H1 (cell line): ENCODE data around the gene CAMTA1. TPM values are rescaled to one million over a fixed set of nuclear protein-coding genes. Genes with fewer than 3 reads are reported as not detected.

Source experiments
- CTCF ChIA-PET: fragments of 300-600 bp; sonication (Branson Sonifier 250); formaldehyde crosslinking; loops from one replicate; lab custom pipeline; 2021; ENCODE audit not compliant: partially characterized antibody; lab: Charles Lee
- POLR2A ChIA-PET: fragments of 300-600 bp; sonication (Branson Sonifier 250); formaldehyde crosslinking; loops from one replicate; lab custom pipeline; 2021; ENCODE audit warnings: inconsistent platforms; ENCODE audit not compliant: partially characterized antibody; lab: Charles Lee
- DNase-seq, 2 experiments: peaks; one replicate each; pipeline versions ENCODE4 v3.0.0 to v3.0.0-alpha.2; 2010 to 2022; ENCODE audit warnings: low spot score in 2 of 2, low read depth in 1 of 2, mixed read lengths in 1 of 2
- FAIRE-seq: peaks from 2 replicates; lab custom pipeline; 2011; peaks lifted over from hg19 to GRCh38; lab: Jason Lieb, UNC
- H2AFZ ChIP-seq: 2 replicates; pipeline ENCODE4 v1.8.1; 2012; ENCODE audit warnings: low read length, inconsistent platforms
- H2AK5ac ChIP-seq: 2 replicates; pipeline ENCODE4 v1.6.1; 2013; ENCODE audit warnings: low read depth, low read length
- H2BK120ac ChIP-seq: replicated peaks from 2 replicates; pipeline ENCODE3; 2013; ENCODE audit warnings: low read depth, low read length, inconsistent platforms
- H2BK12ac ChIP-seq: 2 replicates; pipeline ENCODE4 v1.6.1; 2013; ENCODE audit warnings: low read depth, low read length
- H2BK15ac ChIP-seq: 2 replicates; pipeline ENCODE4 v1.6.1; 2013; ENCODE audit warnings: low read length
- H2BK20ac ChIP-seq: 2 replicates; pipeline ENCODE4 v1.6.1; 2013; ENCODE audit warnings: low read length
- H2BK5ac ChIP-seq: 2 replicates; pipeline ENCODE4 v1.6.1; 2013; ENCODE audit warnings: low read depth, low read length
- H3K14ac ChIP-seq: 2 replicates; pipeline ENCODE4 v1.6.1; 2013; ENCODE audit warnings: inconsistent platforms; ENCODE audit not compliant: insufficient read length
- H3K18ac ChIP-seq: 2 replicates; pipeline ENCODE4 v1.6.1; 2013; ENCODE audit warnings: low read length; ENCODE audit errors: extremely low read depth
- H3K23ac ChIP-seq: 2 replicates; pipeline ENCODE4 v1.6.1; 2013; ENCODE audit warnings: inconsistent platforms; ENCODE audit not compliant: insufficient read length
- H3K23me2 ChIP-seq: 2 replicates; pipeline ENCODE4 v1.6.1; 2013; ENCODE audit warnings: low read depth, low read length
- H3K27ac ChIP-seq: 2 replicates; pipeline ENCODE4 v1.6.1; 2011; ENCODE audit warnings: low read depth, low read length, inconsistent platforms
- H3K27me3 ChIP-seq, 4 experiments: replicated peaks in 1 of 4; 1 replicate in 1 of 4; 2 replicates in 3 of 4; pipeline versions ENCODE4 v1.6.1 to v1.8.1; 2011 to 2013; ENCODE audit warnings: low read length in 3 of 4, mild to moderate bottlenecking in 3 of 4, inconsistent platforms in 2 of 4, mixed read lengths in 2 of 4, moderate library complexity in 1 of 4; ENCODE audit not compliant: control insufficient read depth in 3 of 4, insufficient read depth in 3 of 4; ENCODE audit errors: extremely low read depth in 1 of 4
- H3K36me3 ChIP-seq, 4 experiments: 2 replicates each; pipeline versions ENCODE4 v1.6.1 to v1.8.1; 2011 to 2013; ENCODE audit warnings: mild to moderate bottlenecking in 4 of 4, low read length in 3 of 4, moderate library complexity in 2 of 4, control low read depth in 1 of 4, inconsistent platforms in 1 of 4; ENCODE audit not compliant: insufficient read depth in 4 of 4, control insufficient read depth in 2 of 4
- H3K4ac ChIP-seq: replicated peaks from 2 replicates; pipeline ENCODE3; 2013; ENCODE audit warnings: low read length, low read depth, mixed read lengths, inconsistent platforms; ENCODE audit not compliant: insufficient read length
- H3K4me1 ChIP-seq, 4 experiments: replicated peaks in 1 of 4; 1 replicate in 1 of 4; 2 replicates in 3 of 4; pipeline versions ENCODE4 v1.6.1 to v1.8.1; 2011 to 2013; ENCODE audit warnings: low read length in 3 of 4, inconsistent platforms in 2 of 4, mixed read lengths in 1 of 4; ENCODE audit not compliant: insufficient read depth in 4 of 4, control insufficient read depth in 3 of 4
- H3K4me2 ChIP-seq, 2 experiments: 2 replicates each; pipeline versions ENCODE4 v1.6.1 to v1.8.1; 2011 to 2013; ENCODE audit warnings: low read depth in 2 of 2, low read length in 2 of 2, control low read depth in 1 of 2, inconsistent platforms in 1 of 2, mild to moderate bottlenecking in 1 of 2; ENCODE audit not compliant: insufficient read depth in 1 of 2
- H3K4me3 ChIP-seq, 4 experiments: fragments of 200-600, 300-600 bp in 1 of 4; sonication (generic), shearing (Covaris generic), sonication (Bioruptor Twin) in 1 of 4; 2 replicates each; pipeline versions ENCODE4 v1.5.1 to v1.8.1; 2011 to 2016; ENCODE audit warnings: low read length in 4 of 4, low read depth in 3 of 4, control low read depth in 2 of 4, inconsistent platforms in 2 of 4, mild to moderate bottlenecking in 2 of 4, mixed read lengths in 1 of 4, moderate library complexity in 1 of 4; ENCODE audit not compliant: insufficient read depth in 2 of 4; ENCODE audit errors: extremely low read depth in 1 of 4
- H3K56ac ChIP-seq: replicated peaks from 2 replicates; pipeline ENCODE3; 2013; ENCODE audit warnings: low read depth, mild to moderate bottlenecking, mixed read lengths, low read length, inconsistent platforms; ENCODE audit not compliant: insufficient read length
- H3K79me1 ChIP-seq: 2 replicates; pipeline ENCODE4 v1.6.1; 2013; ENCODE audit warnings: low read depth, low read length, control low read depth
- H3K79me2 ChIP-seq, 2 experiments: 2 replicates each; pipeline versions ENCODE4 v1.6.1 to v1.8.1; 2012 to 2013; ENCODE audit warnings: low read length in 2 of 2, mild to moderate bottlenecking in 2 of 2, inconsistent platforms in 1 of 2; ENCODE audit not compliant: insufficient read depth in 2 of 2, control insufficient read depth in 1 of 2
- H3K9ac ChIP-seq, 4 experiments: replicated peaks in 1 of 4; 1 replicate in 1 of 4; 2 replicates in 3 of 4; pipeline versions ENCODE4 v1.6.1 to v1.8.1; 2011 to 2013; ENCODE audit warnings: low read depth in 3 of 4, low read length in 3 of 4, control low read depth in 2 of 4, mild to moderate bottlenecking in 2 of 4, moderate library complexity in 2 of 4, inconsistent platforms in 1 of 4; ENCODE audit errors: extremely low read depth in 1 of 4
- H3K9me3 ChIP-seq, 2 experiments: 2 replicates each; pipeline versions ENCODE4 v1.6.1 to v1.8.1; 2012 to 2013; ENCODE audit warnings: mild to moderate bottlenecking in 2 of 2, moderate library complexity in 2 of 2, control low read depth in 1 of 2, inconsistent platforms in 1 of 2, low read depth in 1 of 2, low read length in 1 of 2, mixed read lengths in 1 of 2; ENCODE audit not compliant: insufficient read depth in 2 of 2
- H4K20me1 ChIP-seq, 2 experiments: replicated peaks in 1 of 2; 2 replicates each; pipeline versions ENCODE3 to v1.8.1; 2011 to 2013; ENCODE audit warnings: inconsistent platforms in 2 of 2, low read length in 2 of 2, mild to moderate bottlenecking in 1 of 2; ENCODE audit not compliant: insufficient read depth in 2 of 2, control insufficient read depth in 1 of 2
- H4K5ac ChIP-seq: 2 replicates; pipeline ENCODE4 v1.6.1; 2013; ENCODE audit warnings: low read length, low read depth, mixed read lengths, inconsistent platforms; ENCODE audit not compliant: insufficient read length
- H4K8ac ChIP-seq: 2 replicates; pipeline ENCODE4 v1.8.0; 2013; ENCODE audit warnings: mild to moderate bottlenecking, moderate library complexity, low read length, inconsistent platforms; ENCODE audit not compliant: insufficient read depth; ENCODE audit errors: extremely low read depth
- H4K91ac ChIP-seq: replicated peaks from 2 replicates; pipeline ENCODE3; 2013; ENCODE audit warnings: low read length, mixed read lengths, inconsistent platforms; ENCODE audit not compliant: insufficient read length
- CEBPB ChIP-seq: IDR thresholded peaks from 2 replicates; pipeline ENCODE4 v1.6.1; 2012; ENCODE audit warnings: low read depth, low read length
- CHD2 ChIP-seq: IDR thresholded peaks from 2 replicates; pipeline ENCODE4 v1.6.1; 2012; ENCODE audit warnings: low read length, improper control_type of control experiment
- E2F6 ChIP-seq: IDR thresholded peaks from 2 replicates; pipeline ENCODE4 v1.6.1; 2012; ENCODE audit warnings: inconsistent platforms
- GABPA ChIP-seq: IDR thresholded peaks from 2 replicates; pipeline ENCODE4 v1.6.1; 2011; ENCODE audit warnings: mild to moderate bottlenecking, low read length, moderate library complexity, borderline replicate concordance; ENCODE audit not compliant: insufficient read depth
- HDAC6 ChIP-seq: IDR thresholded peaks from one replicate; pipeline ENCODE4 v1.7.1; 2012; ENCODE audit warnings: low read depth, mild to moderate bottlenecking, inconsistent platforms, low read length, moderate library complexity
- JUN ChIP-seq: IDR thresholded peaks from 2 replicates; pipeline ENCODE4 v1.6.1; 2011; ENCODE audit warnings: low read depth, mild to moderate bottlenecking, improper control_type of control experiment, low read length
- JUND ChIP-seq: IDR thresholded peaks from 2 replicates; pipeline ENCODE4 v1.6.1; 2011; ENCODE audit warnings: mild to moderate bottlenecking, improper control_type of control experiment, low read length
- RAD21 ChIP-seq, 2 experiments: IDR thresholded peaks in 1 of 2; conservative IDR thresholded peaks in 1 of 2; 2 replicates each; pipeline ENCODE4 v1.6.1; 2011; ENCODE audit warnings: low read depth in 2 of 2, low read length in 2 of 2, improper control_type of control experiment in 1 of 2, inconsistent platforms in 1 of 2, mild to moderate bottlenecking in 1 of 2, moderate library complexity in 1 of 2
- RBBP5 ChIP-seq: IDR thresholded peaks from 2 replicates; pipeline ENCODE4 v1.7.1; 2012; ENCODE audit warnings: low read depth, mild to moderate bottlenecking, inconsistent platforms, low read length, moderate library complexity, borderline replicate concordance
- SP1 ChIP-seq: IDR thresholded peaks from 2 replicates; pipeline ENCODE4 v1.6.1; 2011; ENCODE audit warnings: low read depth, low read length
- SP2 ChIP-seq: IDR thresholded peaks from 2 replicates; pipeline ENCODE4 v1.6.1; 2012; ENCODE audit warnings: mild to moderate bottlenecking, low read length, inconsistent platforms
- USF2 ChIP-seq: IDR thresholded peaks from 2 replicates; pipeline ENCODE4 v1.6.1; 2011; ENCODE audit warnings: low read length, improper control_type of control experiment
- ZNF274 ChIP-seq: IDR thresholded peaks from 2 replicates; pipeline ENCODE4 v1.7.0; 2012; ENCODE audit warnings: low read length, borderline replicate concordance; ENCODE audit errors: extremely low read depth
- WGBS, 2 experiments: shearing (Covaris generic) in 1 of 2; methylation state at CpG; one replicate each; pipeline versions ENCODE4 v1.1.6 to v1.1.7; 2013 to 2015; ENCODE audit warnings: low lambda C conversion rate in 2 of 2, mixed read lengths in 2 of 2, inconsistent platforms in 1 of 2, low coverage in 1 of 2, missing lambda C conversion rate in 1 of 2; ENCODE audit not compliant: insufficient replicate concordance in 2 of 2, insufficient coverage in 1 of 2, insufficient read length in 1 of 2; ENCODE audit errors: extremely low coverage in 1 of 2, missing lambda C conversion rate in 1 of 2; 5-methylcytosine and 5-hydroxymethylcytosine counted together
- polyA plus RNA-seq, 7 experiments: library from polyadenylated mRNA; depleted of rRNA in 3 of 7; stranded (reverse) in 5 of 7; unstranded in 2 of 7; fragments of >200 nt in 5 of 7; fragments of 200-250 nt in 2 of 7; gene quantifications; 1 replicate in 5 of 7; 2 replicates in 1 of 7; 4 replicates in 1 of 7; pipeline versions ENCODE4 v1.2.1 to v1.2.3, GENCODE V29; 2011 to 2013; ENCODE audit warnings: missing spikeins in 2 of 7, mixed read lengths in 2 of 7
- total RNA-seq: library from RNA; stranded (reverse); fragmentation: NEBNext Ultra II Directional; extraction: Animal tissue kit (Norgen Biotek cat#: 25700); gene quantifications from 2 replicates; pipeline ENCODE4 v1.2.1, GENCODE V29; 2021

The CAMTA1 gene
- total and polyA plus RNA-seq, 2 of the 8 experiments (the other 6 are each of a cell fraction or from before 2014, with no cell fraction given), result 65.0 to 119 TPM

- Histone ChIP-seq H3K4ac (no peak overlapping the region), H3K14ac (no peak overlapping the region), H3K4me1 (peaks cover 0 to 11% (median 5%) of the 10 kb centered on the region in 4 experiments; a peak in 3 of 7 replicates), H4K5ac (no peak overlapping the region), H3K9ac (no peak overlapping the region), H3K18ac (no peak overlapping the region), H3K27ac (no peak overlapping the region), H2BK15ac (no peak overlapping the region), H3K56ac (no peak overlapping the region), H3K79me1 (no peaks in the 10 kb centered on the region; the same call in 1 of the 2 replicates), H3K36me3 (no peaks in the 10 kb centered on the region), H2AFZ (no peak overlapping the region), H3K9me3 (peaks cover 8 to 13% of the 10 kb centered on the region in 2 experiments; a peak in 2 of 4 replicates), H3K4me2 (no peak overlapping the region), H3K27me3 (no peaks in the 10 kb centered on the region), H2BK12ac (peak overlapping the region; percentile 60; the same call in 1 of the 2 replicates), H4K20me1 (peaks cover 0 to 4% of the 10 kb centered on the region in 2 experiments), H3K79me2 (no peaks in the 10 kb centered on the region), H3K23me2 (peaks cover 8% of the 10 kb centered on the region; the same call in 1 of the 2 replicates), H2BK120ac (no peak overlapping the region), H2BK20ac (no peak overlapping the region), H2BK5ac (no peak overlapping the region), H4K8ac (no peak overlapping the region; the same call in 1 of the 2 replicates), H3K4me3 (no peak overlapping the region), H2AK5ac (no peak overlapping the region), H4K91ac (no peak overlapping the region), H3K23ac (no peak overlapping the region)
- FAIRE-seq (no peak), DNase-seq (no peak)
- ChIA-PET CTCF (interaction anchor here (0.6 kb wide), 1 partner anchor 59 kb away, joined by 4 read pairs; no protein-coding TSS in a partner anchor), POLR2A (no interaction called here)
- 86% methylated on average over 4 of the region's 4 CpGs; no CpG with 5 or more reads in 1 of the 2 experiments for WGBS, 2 experiments
- TF ChIP-seq E2F6 (no peak), RBBP5 (no peak), USF2 (no peak), JUN (no peak), SP1 (no peak), ZNF274 (no peak), JUND (no peak), RAD21 (IDR thresholded peaks at IDR 0.05 in 1 of 2, conservative IDR thresholded peaks at IDR 0.05 in 1 of 2; ENCODE audit: low read depth in 2 of 2, low read length in 2 of 2) (no peak), CEBPB (no peak), SP2 (no peak), HDAC6 (no peak), CHD2 (no peak), GABPA (no peak)
These were observed 820.8 kb downstream of the CAMTA1 start for GRCh38 chr1:7606096-7606495.
